ENCODE data around the gene SNIP1.
"Not testable (repeated sequence)": the region's sequence is repeated elsewhere in the genome, so short reads cannot be mapped to it uniquely, and the experiment has no call there.

Gene SNIP1

GRCh38 chr1:37553927-37554808, at the start of gene SNIP1:
SNIP1 (minus strand) TSS chr1:37554293; CDS start chr1:37554229, 64 bp downstream.
- peak; percentile 99 for DNase-seq

DNA sequence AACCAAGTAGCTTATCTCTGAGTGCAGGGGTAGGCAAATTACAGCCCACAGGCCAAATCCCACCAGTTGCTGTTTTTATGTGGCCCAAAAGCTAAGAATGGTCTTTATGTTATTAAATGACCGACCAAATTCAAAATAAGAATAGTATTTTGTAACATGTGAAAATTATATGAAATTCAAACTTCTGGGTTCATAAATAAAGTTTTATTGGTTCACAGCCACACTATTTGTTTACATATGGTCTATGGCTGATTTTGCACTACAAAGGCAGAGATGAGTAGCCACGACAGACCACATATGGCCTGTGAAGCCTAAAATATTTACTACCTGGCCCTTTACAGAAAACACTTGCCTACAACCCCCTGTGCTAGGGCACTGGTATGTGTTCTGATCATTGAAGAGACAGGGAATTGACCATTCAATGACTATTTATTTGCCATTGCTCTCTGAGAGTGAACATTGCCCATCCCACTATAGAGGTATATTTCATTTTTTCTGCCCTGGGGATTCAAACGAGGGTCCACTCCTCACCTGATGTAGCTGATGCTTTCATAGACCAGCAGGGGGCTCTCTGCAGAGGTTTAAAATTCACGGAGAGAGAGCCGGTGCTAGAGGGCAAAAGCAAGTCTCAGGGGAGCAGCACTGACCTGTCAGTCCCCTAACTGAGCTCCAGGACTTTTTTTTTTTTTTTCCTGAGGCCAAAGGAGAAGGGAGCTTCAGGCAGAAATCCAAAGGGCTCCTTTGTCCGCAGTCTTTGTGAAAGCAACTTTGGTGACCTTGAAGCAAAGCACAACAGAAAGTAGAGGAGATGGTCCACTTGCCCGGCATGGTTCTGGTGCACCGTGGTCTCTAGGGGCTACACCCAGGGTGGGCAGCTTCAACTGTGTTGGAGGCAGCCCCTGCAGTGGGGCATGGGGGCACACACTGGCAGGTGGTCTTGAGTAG, 48.9 kb upstream of the SNIP1 start:
- DNase-seq = peak; percentile 27

DNA sequence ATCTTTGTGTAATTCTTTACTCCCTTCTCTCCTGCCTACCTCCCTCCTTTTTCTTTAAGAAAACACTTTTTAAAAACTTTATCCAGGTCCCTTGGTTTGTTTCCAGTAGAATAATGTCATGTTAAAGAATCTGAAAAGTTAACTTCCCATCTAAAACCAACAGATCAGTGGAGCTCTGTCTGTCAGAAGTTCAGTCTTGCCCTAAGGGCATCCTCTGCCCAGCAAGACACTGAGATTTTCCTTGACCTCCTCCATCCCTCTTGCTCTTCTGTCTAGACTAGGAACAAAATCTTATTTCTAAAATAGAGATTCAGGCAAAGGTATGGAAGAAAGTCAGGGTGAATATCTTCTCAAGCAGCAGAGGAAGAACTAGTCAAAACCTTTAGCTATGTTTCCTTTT, 47.3 kb upstream of the SNIP1 start:
- DNase-seq = no peak

- no peak for DNase-seq
Observed at GRCh38 chr1:37599940-37600339, 45.8 kb upstream of the SNIP1 start.

DNA sequence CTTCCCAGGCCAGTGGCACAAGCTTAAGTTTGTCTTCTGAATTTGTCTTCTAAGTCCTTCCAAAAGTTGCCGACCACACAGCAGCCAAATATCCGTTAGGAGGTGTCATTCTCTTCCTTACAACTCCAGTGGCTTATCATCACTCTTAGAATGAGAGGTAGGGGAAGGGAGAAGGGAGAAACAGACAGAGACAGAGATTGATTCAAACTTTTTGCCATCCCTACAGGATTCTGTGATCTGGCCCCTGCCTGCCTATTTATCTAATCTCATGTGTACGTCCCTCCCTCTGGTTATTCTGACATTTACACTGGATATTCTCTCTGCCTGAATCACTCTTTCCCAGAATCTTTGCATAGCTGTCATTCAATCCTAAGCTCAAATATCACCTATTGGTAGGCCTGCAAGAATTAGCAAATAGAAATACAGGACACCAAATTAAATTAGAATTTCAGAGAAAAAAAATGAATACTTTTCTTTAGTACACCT, 42.1 kb upstream of the SNIP1 start:
- DNase-seq = no peak

- DNase-seq = peak; percentile 99
Observed at GRCh38 chr1:37595440-37596181, 41.5 kb upstream of the SNIP1 start, which contains the start of gene GNL2. GNL2 (minus strand) TSS chr1:37595937; CDS start chr1:37595822, 115 bp downstream.

DNA sequence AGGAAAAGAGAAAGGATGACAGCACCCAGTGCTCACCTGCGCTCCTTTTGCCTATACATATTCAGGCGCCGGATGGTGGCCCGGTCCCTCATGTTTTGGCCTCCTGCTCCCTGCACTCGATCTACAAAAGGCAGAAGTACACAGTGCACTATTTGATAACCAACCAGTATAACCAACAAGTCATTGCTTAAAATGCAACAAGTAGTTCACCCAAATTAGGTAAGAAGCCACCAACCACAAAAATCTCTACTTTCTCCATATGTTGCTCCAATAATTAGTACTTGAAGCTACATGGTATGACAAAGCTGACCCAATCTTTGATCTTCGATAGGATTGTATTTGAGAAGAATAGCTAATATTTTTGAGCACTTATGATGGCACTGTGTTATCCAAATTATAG, 39.6 kb upstream of the SNIP1 start:
- no peak for DNase-seq

DNA sequence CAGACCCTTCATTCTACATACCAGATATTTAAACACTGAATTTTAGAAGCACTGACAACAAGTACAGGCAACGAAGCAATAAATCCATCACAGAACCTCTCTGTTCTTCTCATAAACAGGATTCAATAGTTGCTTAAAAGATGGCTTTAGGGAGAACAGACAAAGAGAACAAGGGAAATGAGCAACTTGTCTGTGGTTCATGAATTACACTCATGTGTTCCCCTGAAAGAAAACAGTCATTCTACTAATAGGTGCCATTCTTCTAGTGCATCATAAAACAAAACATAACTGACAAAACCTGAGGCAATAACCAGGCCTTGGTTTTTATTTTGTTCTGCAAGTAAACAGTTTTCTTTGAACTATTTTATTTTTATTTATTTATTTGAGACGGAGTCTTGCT, 34.8 kb upstream of the SNIP1 start:
- DNase-seq = no peak

DNA sequence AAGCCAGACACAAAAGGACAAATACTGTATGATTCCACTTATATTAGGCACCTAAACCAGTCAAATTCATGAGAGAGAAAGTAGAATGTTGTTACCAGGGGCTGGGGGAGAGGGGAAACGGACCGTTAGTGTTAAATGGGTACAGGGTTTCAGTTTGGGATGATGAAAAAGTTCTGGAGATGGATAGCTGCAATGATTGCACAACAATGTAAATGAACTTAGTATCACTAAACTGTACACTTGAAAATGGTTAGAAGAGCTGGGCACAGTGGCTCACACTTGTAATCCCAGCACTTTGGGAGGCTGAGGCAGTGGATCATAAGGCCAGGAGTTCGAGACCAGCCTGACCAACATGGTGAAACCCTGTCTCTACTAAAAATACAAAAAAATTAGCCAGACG, 30.5 kb upstream of the SNIP1 start:
- DNase-seq = not testable (repeated sequence)

DNA sequence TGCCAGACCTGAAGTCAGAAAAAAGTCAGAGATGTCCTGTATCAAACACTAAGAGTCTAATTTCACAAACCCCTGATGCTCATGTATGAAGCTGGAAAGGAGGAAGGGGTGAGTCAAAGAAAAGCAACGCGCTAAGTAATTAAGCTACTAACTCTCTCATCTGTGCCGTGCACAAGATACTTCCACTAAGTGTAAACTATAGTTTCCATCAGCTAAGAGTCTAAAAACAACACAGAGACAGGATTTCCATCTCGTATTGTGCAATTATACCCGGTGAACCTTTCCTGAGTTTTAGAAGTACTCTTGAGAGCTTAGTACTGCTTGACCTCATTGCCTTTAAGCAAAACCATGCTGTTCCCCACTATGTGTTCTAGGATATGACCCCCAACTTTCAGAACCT, 21.6 kb upstream of the SNIP1 start:
- no peak for DNase-seq

- no peak for DNase-seq
Observed at GRCh38 chr1:37574834-37575480, 20.9 kb upstream of the SNIP1 start.

DNA sequence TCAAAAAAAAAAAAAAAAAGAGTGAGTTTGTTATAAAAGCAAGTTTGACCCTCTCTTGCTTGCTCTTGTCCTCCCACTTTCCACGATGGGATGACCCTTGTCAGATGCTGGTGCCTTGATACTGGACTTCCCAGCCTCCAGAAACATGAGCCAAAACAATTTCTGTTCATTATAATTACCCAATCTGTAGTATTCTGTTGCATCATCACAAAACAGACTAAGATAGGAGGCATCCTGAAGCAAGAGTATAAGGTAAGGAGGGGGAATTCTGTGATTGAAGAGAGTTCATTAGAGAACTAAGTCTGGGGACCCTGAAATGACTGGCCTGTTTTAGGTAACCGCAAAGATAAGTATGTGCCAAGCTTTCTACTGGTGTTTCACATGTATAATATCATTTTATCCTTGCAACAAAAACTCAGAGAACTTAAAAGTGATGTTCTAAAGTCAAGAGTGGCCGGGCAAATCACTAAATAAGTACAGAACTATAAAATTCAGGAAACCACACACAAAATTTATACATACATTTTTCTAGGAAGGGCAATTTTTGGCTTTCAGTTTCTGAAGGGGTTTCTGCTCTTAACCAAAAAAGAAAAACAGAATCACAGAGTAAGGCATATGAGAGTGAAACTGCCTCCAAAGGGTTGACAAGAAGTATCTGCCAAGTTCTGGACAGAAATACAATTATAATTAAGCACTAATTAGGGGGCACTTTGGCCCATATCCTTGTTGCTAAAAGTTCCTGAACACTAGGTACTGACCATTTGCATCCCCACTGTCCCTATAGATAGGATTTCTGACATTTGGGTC, 16.6 kb upstream of the SNIP1 start:
- DNase-seq = no peak

GRCh38 chr1:37567023-37567422, 12.9 kb upstream of the SNIP1 start:
- no peak for DNase-seq

DNA sequence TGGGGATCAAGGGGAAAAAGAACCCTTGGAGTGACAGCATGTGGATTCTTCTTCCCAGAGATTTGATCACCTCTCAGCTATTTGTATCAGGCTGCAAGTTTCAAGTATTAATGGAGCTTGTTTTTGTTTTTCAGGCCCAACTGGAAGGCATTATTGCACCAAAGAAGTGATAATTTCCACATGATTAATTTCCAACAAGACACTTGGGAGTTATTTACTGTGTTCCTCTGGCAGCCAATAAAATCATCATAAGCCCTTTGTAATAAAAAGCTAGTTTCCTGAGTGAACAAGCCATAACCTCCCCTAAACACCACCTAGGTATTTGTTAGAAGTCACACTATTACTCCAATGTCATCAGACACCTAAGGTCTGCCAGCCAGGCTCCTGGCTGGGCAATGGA, 10.8 kb upstream of the SNIP1 start:
- no peak for DNase-seq

DNA sequence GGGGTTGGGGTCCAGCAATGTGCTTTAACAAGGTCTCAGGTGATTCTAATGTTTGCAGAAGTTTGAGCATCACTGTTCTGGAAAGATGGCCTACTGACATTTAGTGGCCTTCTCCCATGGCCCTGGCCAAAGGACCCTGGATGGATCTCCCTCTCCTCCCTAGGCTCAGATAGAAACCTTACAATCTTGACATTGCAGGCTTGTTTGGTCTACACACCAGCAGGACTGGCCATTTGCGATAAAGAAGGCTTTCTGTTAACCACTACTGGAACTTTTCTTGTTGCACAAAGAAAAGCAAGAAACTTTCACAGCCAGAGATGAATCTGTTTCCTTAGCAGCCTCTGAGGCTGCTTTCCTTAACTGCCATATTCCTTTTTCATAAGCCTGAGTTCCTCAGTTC, 8.9 kb upstream of the SNIP1 start:
- no peak for DNase-seq

DNA sequence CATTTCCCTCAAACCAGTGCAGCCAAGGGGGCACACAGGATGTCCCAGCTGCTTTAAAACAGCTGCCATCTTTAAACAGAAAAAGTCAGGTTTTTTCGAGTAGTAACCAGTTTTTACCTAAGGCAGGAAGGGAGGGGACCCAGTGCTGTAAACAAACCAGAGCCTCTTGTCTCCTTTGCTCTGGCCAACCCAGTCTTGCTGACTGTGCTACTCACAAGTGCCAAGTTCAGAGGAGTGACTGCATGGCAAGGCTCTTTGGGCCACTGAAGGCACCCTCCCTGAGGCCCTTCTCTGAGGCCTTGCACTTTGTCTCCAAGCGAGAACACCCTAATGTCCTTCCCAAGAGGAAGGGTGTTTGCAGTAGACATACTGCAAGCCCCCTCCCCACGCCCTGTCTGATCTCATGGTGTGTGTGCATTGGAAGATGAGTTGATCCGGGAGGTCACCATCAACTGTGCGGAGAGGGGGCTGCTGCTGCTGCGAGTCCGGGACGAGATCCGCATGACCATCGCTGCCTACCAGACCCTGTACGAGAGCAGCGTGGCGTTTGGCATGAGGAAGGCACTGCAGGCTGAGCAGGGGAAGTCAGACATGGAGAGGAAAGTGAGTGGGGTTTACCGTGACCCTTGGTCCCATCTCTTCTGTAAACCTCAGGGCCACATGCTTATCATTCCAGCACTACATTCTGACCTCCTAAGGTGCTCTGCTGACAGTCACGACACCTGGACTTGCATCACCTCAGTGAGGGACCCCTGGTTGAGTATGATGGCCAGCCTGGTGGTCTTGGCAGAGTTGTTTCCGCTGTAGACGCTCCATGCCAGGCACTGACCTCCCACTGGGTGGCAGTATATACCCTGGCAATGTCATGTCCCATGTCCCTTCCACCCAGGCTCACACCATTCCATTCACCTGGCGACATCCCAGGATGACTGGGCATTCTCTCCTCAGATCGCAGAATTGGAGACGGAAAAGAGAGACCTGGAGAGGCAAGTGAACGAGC, 7.3 kb upstream of the SNIP1 start:
- no peak for DNase-seq

DNA sequence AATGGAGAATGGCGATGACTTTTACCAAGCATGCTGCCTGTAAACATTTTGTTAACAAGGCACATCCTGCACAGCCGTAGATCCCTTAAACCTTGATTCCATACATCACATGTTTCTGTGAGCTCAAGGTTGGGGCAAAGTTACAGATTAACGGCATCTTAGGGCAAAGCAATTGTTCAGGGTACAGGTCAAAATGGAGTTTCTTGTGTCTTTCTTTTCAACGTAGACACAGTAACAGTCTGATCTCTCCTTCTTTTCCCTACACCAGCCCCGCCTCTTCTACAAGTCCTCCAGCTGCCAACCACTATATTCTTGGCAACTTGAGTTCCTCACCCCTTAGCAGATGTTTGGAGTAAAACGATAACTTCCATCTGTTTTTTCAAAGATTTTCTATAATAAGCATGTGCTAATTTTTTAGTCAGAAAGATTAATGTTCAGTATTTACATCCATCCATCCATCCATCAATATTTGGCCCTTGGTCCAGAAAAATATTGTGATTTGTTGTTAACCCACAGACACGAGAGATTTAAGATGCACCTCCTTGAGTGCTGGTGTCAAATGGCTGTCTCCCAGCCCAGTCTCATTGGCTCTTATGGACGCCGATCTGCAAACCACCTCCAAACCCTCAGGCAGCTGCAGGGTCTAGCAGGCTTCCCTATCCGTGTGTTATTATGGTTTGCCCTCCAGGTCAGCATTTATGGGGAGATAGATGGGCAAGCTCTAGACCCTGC, 6.5 kb upstream of the SNIP1 start:
- no peak for DNase-seq

- not testable (repeated sequence) for DNase-seq
Observed at GRCh38 chr1:37559957-37560379, 5.9 kb upstream of the SNIP1 start.

DNA sequence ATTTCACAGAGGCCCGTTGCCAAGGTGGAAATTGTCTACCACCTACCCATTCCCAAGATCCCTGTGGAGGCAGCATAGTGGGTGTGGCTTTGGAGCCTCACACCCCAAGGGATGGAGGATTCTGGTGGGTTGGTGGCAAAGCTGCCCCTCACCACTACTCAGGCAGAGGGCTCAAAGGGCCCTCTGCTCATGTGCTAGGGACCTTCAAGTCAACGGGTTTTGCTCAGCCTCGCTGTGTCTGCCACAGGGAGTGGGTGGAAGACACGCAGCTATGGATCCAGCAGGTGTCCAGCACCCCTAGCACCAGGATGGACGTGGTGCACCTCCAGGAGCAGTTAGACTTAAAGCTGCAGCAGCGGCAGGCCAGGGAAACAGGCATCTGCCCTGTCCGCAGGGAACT, 5.0 kb upstream of the SNIP1 start:
- no peak for DNase-seq

All from NCI-H774 (cell line).